HepG2 (cell line): ENCODE data around the gene PCAT6. TPM values are rescaled to one million over a fixed set of nuclear protein-coding genes. Genes with fewer than 3 reads are reported as not detected.

Experiments
- ATAC-seq: fragments of 200-7000 bp; cut with Tn5 transposase; 3 replicates; pipeline ENCODE4 v1.9.1; 2020; ENCODE audit warnings: mild to moderate bottlenecking, moderate library complexity
- BruUV-seq: library from RNA; stranded (reverse); fragments of 400-500 nt; replicated peaks from 2 replicates; lab custom pipeline; 2021; lab: Mats Ljungman, UMichigan
- CTCF ChIA-PET: fragments of 300-600 bp; formaldehyde crosslinking; extraction: SDS; loops from one replicate; lab custom pipeline; 2021; ENCODE audit warnings: low total read pairs, inconsistent platforms, low intra/inter-chr PET ratio; lab: Yijun Ruan, JAX
- POLR2A ChIA-PET: fragments of 350-600 bp; sonication (Branson Sonifier 250); formaldehyde crosslinking; loops from one replicate; lab custom pipeline; 2020; ENCODE audit warnings: antibody characterized with exemption, inconsistent platforms; lab: Yijun Ruan, JAX
- DNase-seq: peaks from one replicate; pipeline ENCODE4 v3.0.0-alpha.2; 2015; ENCODE audit warnings: low spot score
- FAIRE-seq: peaks from 3 replicates; lab custom pipeline; 2011; peaks lifted over from hg19 to GRCh38; lab: Jason Lieb, UNC
- H2AFZ ChIP-seq: one replicate; pipeline ENCODE4 v1.6.1; 2011; ENCODE audit warnings: low read length, inconsistent platforms
- H3K27ac ChIP-seq: fragments of 300-600 bp; 3 replicates; pipeline ENCODE4 v1.8.0; 2011; ENCODE audit warnings: mixed run types, mild to moderate bottlenecking, mixed read lengths, low read length, inconsistent platforms; ENCODE audit not compliant: insufficient read depth; ENCODE audit errors: extremely low read length
- H3K27me3 ChIP-seq, 2 experiments: fragments of 200-600 bp in 1 of 2; 2 replicates in 1 of 2; 3 replicates in 1 of 2; pipeline versions ENCODE4 v1.6.0 to v1.8.0; 2011; ENCODE audit warnings: low read length in 2 of 2, mild to moderate bottlenecking in 2 of 2, moderate library complexity in 2 of 2, inconsistent platforms in 1 of 2; ENCODE audit not compliant: insufficient read depth in 2 of 2, control insufficient read depth in 1 of 2
- H3K36me3 ChIP-seq, 2 experiments: fragments of 200-600 bp in 1 of 2; replicated peaks in 1 of 2; 2 replicates in 1 of 2; 3 replicates in 1 of 2; pipeline versions ENCODE4 v1.5.1 to v1.8.0; 2011; ENCODE audit warnings: low read length in 2 of 2, inconsistent platforms in 1 of 2; ENCODE audit not compliant: insufficient read depth in 2 of 2, control insufficient read depth in 1 of 2
- H3K4me1 ChIP-seq: 2 replicates; pipeline ENCODE4 v1.5.1; 2012; ENCODE audit warnings: low read length, inconsistent platforms; ENCODE audit not compliant: insufficient read depth
- H3K4me2 ChIP-seq: 2 replicates; pipeline ENCODE4 v1.6.0; 2011; ENCODE audit warnings: low read depth, low read length, inconsistent platforms
- H3K4me3 ChIP-seq, 3 experiments: fragments of 200-600 bp in 1 of 3; sonication (generic), shearing (Covaris generic) in 1 of 3; replicated peaks in 1 of 3; 2 replicates each; pipeline ENCODE4 v1.5.1; 2011 to 2016; ENCODE audit warnings: low read length in 3 of 3, inconsistent platforms in 2 of 3, low read depth in 2 of 3, mild to moderate bottlenecking in 2 of 3, control low read depth in 1 of 3, mixed read lengths in 1 of 3; ENCODE audit not compliant: insufficient read depth in 1 of 3
- H3K79me2 ChIP-seq: one replicate; pipeline ENCODE4 v1.6.1; 2011; ENCODE audit warnings: low read length, inconsistent platforms; ENCODE audit not compliant: insufficient read depth
- H3K9ac ChIP-seq: 2 replicates; pipeline ENCODE4 v1.6.0; 2011; ENCODE audit warnings: mild to moderate bottlenecking, low read depth, low read length, inconsistent platforms; ENCODE audit not compliant: insufficient read depth
- H3K9me3 ChIP-seq: 2 replicates; pipeline ENCODE4 v1.5.1; 2012; ENCODE audit warnings: mild to moderate bottlenecking, low read length
- H4K20me1 ChIP-seq: 2 replicates; pipeline ENCODE4 v1.6.0; 2011; ENCODE audit warnings: inconsistent platforms, mild to moderate bottlenecking, low read length, moderate library complexity; ENCODE audit not compliant: insufficient read depth
- CHCHD3 ChIP-seq: sonication (generic); formaldehyde crosslinking; IDR thresholded peaks from 2 replicates; pipeline ENCODE4 v1.8.0; 2022; ENCODE audit warnings: mild to moderate bottlenecking, missing genetic modification reagents, moderate library complexity
- HNF1B ChIP-seq: sonication (generic); formaldehyde crosslinking; IDR thresholded peaks from 2 replicates; pipeline ENCODE4 v1.5.1; 2020; ENCODE audit warnings: mild to moderate bottlenecking, moderate library complexity, missing genetic modification reagents
- LCORL ChIP-seq, 2 experiments: fragments of 450-650 bp in 1 of 2; sonication (generic) in 1 of 2; formaldehyde crosslinking in 1 of 2; IDR thresholded peaks; 2 replicates each; pipeline versions ENCODE4 v1.5.0 to v1.6.1; 2017 to 2020; ENCODE audit warnings: antibody characterized with exemption in 1 of 2, missing genetic modification reagents in 1 of 2
- RFXAP ChIP-seq: sonication (generic); formaldehyde crosslinking; IDR thresholded peaks from 2 replicates; pipeline ENCODE4 v1.4.0; 2020; ENCODE audit warnings: missing genetic modification reagents, borderline replicate concordance
- SP140L ChIP-seq: sonication (generic); formaldehyde crosslinking; IDR thresholded peaks from 2 replicates; pipeline ENCODE4 v1.4.0; 2020; ENCODE audit warnings: missing genetic modification reagents, borderline replicate concordance
- XBP1 ChIP-seq: sonication (generic); formaldehyde crosslinking; IDR thresholded peaks from 2 replicates; pipeline ENCODE4 v1.5.0; 2020; ENCODE audit warnings: missing genetic modification reagents
- ZBED4 ChIP-seq: sonication (generic); formaldehyde crosslinking; IDR thresholded peaks from 2 replicates; pipeline ENCODE4 v1.4.0; 2020; ENCODE audit warnings: missing genetic modification reagents, borderline replicate concordance
- ZMAT3 ChIP-seq: sonication (generic); formaldehyde crosslinking; conservative IDR thresholded peaks from 2 replicates; pipeline ENCODE4 v1.7.0; 2021; ENCODE audit warnings: missing genetic modification reagents
- ZNF512B ChIP-seq: sonication (generic); formaldehyde crosslinking; IDR thresholded peaks from 2 replicates; pipeline ENCODE4 v1.5.1; 2020; ENCODE audit warnings: missing genetic modification reagents, mild to moderate bottlenecking, borderline replicate concordance
- ZNF619 ChIP-seq: sonication (generic); formaldehyde crosslinking; IDR thresholded peaks from 2 replicates; pipeline ENCODE4 v1.4.0; 2020; ENCODE audit warnings: mild to moderate bottlenecking, missing genetic modification reagents
- ZNF75D ChIP-seq: sonication (generic); formaldehyde crosslinking; IDR thresholded peaks from 2 replicates; pipeline ENCODE4 v1.8.1; 2023; ENCODE audit warnings: missing genetic modification reagents, mild to moderate bottlenecking, borderline replicate concordance
- WGBS: methylation state at CpG from one replicate; pipeline ENCODE4 v1.1.6; 2017; ENCODE audit warnings: low lambda C conversion rate; 5-methylcytosine and 5-hydroxymethylcytosine counted together
- in situ Hi-C: cut with HindIII; loops from 2 replicates; pipeline ENCODE4 v1.10.0; 2017; ENCODE audit warnings: low pct_unique_long_range_greater_than_20kb; ENCODE audit not compliant: extremely low pct_ligation_motif_present
- intact Hi-C: fragments of 100-400 bp; cut with micrococcal nuclease; formaldehyde crosslinking; loops from one replicate; pipeline ENCODE4 v1.10.0; 2022; ENCODE audit not compliant: unreplicated experiment
- polyA plus RNA-seq, 8 experiments: library from polyadenylated mRNA; depleted of rRNA in 3 of 8; stranded (reverse) in 7 of 8; unstranded in 1 of 8; fragments of >200 nt; fragmentation: Illumina TruSeq in 4 of 8; extraction: Trizol in 4 of 8; gene quantifications; 2 replicates each; pipeline versions ENCODE4 v1.2.1 to v1.2.3, GENCODE V29; 2011 to 2016; ENCODE audit warnings: low read depth in 4 of 8, missing spikeins in 1 of 8, mixed read lengths in 1 of 8; ENCODE audit not compliant: insufficient read depth in 1 of 8
- total RNA-seq, 5 experiments: library from RNA; depleted of rRNA; stranded (reverse); fragments of >200 nt; fragmentation: Illumina TruSeq; extraction: Trizol; gene quantifications; 2 replicates each; pipeline ENCODE4 v1.2.3, GENCODE V29; 2016; ENCODE audit warnings: low read depth in 1 of 5

Gene PCAT6
- total and polyA plus RNA-seq, 2 of the 13 experiments (the other 11 are each of a cell fraction or from before 2014, with no cell fraction given): 0.60 to 4.4 TPM

GRCh38 chr1:202860744-202861419, 50.1 kb downstream of the PCAT6 start:
- H3K9me3 ChIP-seq: no peaks in the 10 kb centered on the region
- in situ Hi-C loops (no loop called here), intact Hi-C loops (loop anchor here (2.0 to 5.0 kb wide), 2 partner anchors 50 to 66 kb away; partner anchors contain the start of genes KLHL12 and PCAT6)
- peak overlapping the region; percentile 65 for H3K4me2 ChIP-seq
- no peaks in the 10 kb centered on the region; a peak in 1 of 5 replicates for H3K36me3 ChIP-seq
- WGBS: 3% methylated on average over 12 of the region's 50 CpGs
- H4K20me1 ChIP-seq: no peaks in the 10 kb centered on the region
- peaks cover 66% of the 10 kb centered on the region for H3K4me1 ChIP-seq
- H3K9ac ChIP-seq: peak overlapping the region; percentile 78
- TSS peak; percentile 56 for BruUV-seq
- ATAC-seq: peak; percentile 82
- peak overlapping the region; percentile 79 to 91 (median 83) for H3K4me3 ChIP-seq
- H2AFZ ChIP-seq: no peak overlapping the region
- ChIA-PET POLR2A (interaction anchor here (0.7 to 5.1 kb wide), 22 partner anchors 10 to 146 kb away, joined by 3 to 74 read pairs (median 4); partner anchors contain the start of genes KDM5B, KLHL12, PCAT6 and RABIF), CTCF (no interaction called here)
- H3K27ac ChIP-seq: peak overlapping the region; percentile 95
- DNase-seq: peak; percentile 83
- FAIRE-seq: peak; percentile 36
- H3K79me2 ChIP-seq: peaks cover 10% of the 10 kb centered on the region
- H3K27me3 ChIP-seq: no peaks in the 10 kb centered on the region; a peak in 1 of 5 replicates
- TF ChIP-seq XBP1 (CRISPR knock-in tag) (no peak), CHCHD3 (CRISPR knock-in tag) (no peak), ZNF75D (no peak), SP140L (CRISPR knock-in tag) (no peak), ZBED4 (CRISPR knock-in tag) (0 out of 2 replicates have a peak, but pooled peaks have one; percentile 21), RFXAP (CRISPR knock-in tag) (0 out of 2 replicates have a peak, but pooled peaks have one; percentile 23), ZMAT3 (0 out of 2 replicates have a peak, but pooled peaks have one; percentile 21), ZNF619 (CRISPR knock-in tag) (no peak), LCORL (IDR thresholded peaks at IDR 0.05) (no peak), LCORL (CRISPR knock-in tag; IDR thresholded peaks at IDR 0.05) (no peak), HNF1B (peak; percentile 30; the same call in 1 of the 2 replicates), ZNF512B (0 out of 2 replicates have a peak, but pooled peaks have one; percentile 54)
